Esophagus squamous epithelium (tissue), 5 donors: ENCODE results near the gene ITPRIP. TPM values are rescaled to one million over a fixed set of nuclear protein-coding genes. Genes with fewer than 3 reads are reported as not detected.

Source experiments
- DNase-seq: peaks from one replicate; lab custom pipeline; 2025; lab: John Stamatoyannopoulos, UW
- H3K27ac ChIP-seq, 4 donors: fragments of 200-600 bp; sonication (generic); one replicate each; pipeline ENCODE4 v1.5.1; 2016 to 2019; ENCODE audit warnings: mild to moderate bottlenecking in 1 of 4
- H3K27me3 ChIP-seq, 4 donors: fragments of 200-600 bp; sonication (generic); 1 replicate in 3 of 4; 2 replicates in 1 of 4; pipeline versions ENCODE4 v1.5.1 to v1.6.0; 2017 to 2021; ENCODE audit warnings: antibody characterized with exemption in 1 of 4
- H3K36me3 ChIP-seq, 3 donors: fragments of 200-600 bp; sonication (generic); one replicate each; pipeline ENCODE4 v1.5.1; 2016 to 2019
- H3K4me1 ChIP-seq, 3 donors: fragments of 200-600 bp; sonication (generic); one replicate each; pipeline ENCODE4 v1.5.1; 2017 to 2019
- H3K4me3 ChIP-seq, 4 donors: fragments of 200-600 bp; sonication (generic); 1 replicate in 3 of 4; 2 replicates in 1 of 4; pipeline ENCODE4 v1.5.1; 2016 to 2019; ENCODE audit warnings: mild to moderate bottlenecking in 2 of 4, moderate library complexity in 1 of 4
- H3K9me3 ChIP-seq, 3 donors: fragments of 200-600 bp; sonication (generic); one replicate each; pipeline ENCODE4 v1.5.1; 2016 to 2019
- POLR2A ChIP-seq, 4 donors: fragments of 450-650 bp; IDR thresholded peaks; one replicate each; pipeline ENCODE4 v1.6.1; 2017; ENCODE audit warnings: antibody characterized with exemption in 4 of 4, mild to moderate bottlenecking in 4 of 4, moderate library complexity in 3 of 4
- WGBS, 2 donors: methylation state at CpG; one replicate each; pipeline ENCODE4 v1.1.5; 2018; 5-methylcytosine and 5-hydroxymethylcytosine counted together
- intact Hi-C: fragments of 100-400 bp; cut with DNase I; formaldehyde crosslinking; loops from one replicate; pipeline ENCODE4 v1.15.0; 2022
- total RNA-seq, 4 donors: library from RNA; depleted of rRNA; stranded (reverse); fragments of >200 nt; gene quantifications; one replicate each; pipeline ENCODE4 v1.1.0, GENCODE V29; 2016
- TF ChIP-seq, protein P1 (sequence below), 6 experiments: fragments of 450-650 bp in 4 of 6; fragments of 200-600 bp in 2 of 6; sonication (generic) in 2 of 6; IDR thresholded peaks; one replicate each; pipeline ENCODE4 v1.5.1; 2016 to 2019; ENCODE audit warnings: antibody characterized with exemption in 6 of 6, mild to moderate bottlenecking in 4 of 6, moderate library complexity in 4 of 6
- donor health status: DM: yes; HTN: yes; CAD: no.

The ITPRIP gene
- total RNA-seq, 4 donors from 2014 or later, result 37.6 to 61.6 (median 38.4) TPM

DNA sequence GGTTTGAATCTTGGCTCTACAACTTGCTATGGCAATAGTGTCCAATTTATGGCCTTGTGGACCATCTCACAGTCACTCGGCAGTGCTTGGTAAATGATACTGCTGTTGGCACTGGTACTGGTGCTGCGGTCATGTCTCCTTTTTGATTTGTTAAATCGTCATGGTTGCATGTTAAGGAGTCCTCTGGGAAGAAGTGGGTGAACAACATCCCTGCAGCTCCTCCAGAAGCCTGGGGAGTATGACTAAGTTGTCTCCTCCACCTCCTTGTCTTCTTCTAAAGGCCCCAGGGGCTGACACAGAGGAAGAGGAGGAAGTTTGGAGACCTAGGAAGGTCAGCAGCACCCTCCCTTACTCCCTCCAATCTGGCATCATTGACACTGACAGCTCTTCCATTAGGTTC is 8.5 kb downstream of the ITPRIP start:
- WGBS, 2 donors, result 14 to 42% methylated on average over 3 of the region's 3 CpGs
- Histone ChIP-seq H3K4me1 (peaks cover 96 to 100% (median 98%) of the 10 kb centered on the region in 3 donors), H3K9me3 (no peaks in the 10 kb centered on the region), H3K4me3 (peak overlapping the region in 2 of 4 donors; percentile 5 to 53), H3K27me3 (no peaks in the 10 kb centered on the region), H3K36me3 (peaks cover 0 to 31% (median 0%) of the 10 kb centered on the region in 3 donors), H3K27ac (peak overlapping the region; percentile 84 to 99 (median 96))
- intact Hi-C loops, result no loop called here
- DNase-seq, result no peak
- TF ChIP-seq, protein P1, sequence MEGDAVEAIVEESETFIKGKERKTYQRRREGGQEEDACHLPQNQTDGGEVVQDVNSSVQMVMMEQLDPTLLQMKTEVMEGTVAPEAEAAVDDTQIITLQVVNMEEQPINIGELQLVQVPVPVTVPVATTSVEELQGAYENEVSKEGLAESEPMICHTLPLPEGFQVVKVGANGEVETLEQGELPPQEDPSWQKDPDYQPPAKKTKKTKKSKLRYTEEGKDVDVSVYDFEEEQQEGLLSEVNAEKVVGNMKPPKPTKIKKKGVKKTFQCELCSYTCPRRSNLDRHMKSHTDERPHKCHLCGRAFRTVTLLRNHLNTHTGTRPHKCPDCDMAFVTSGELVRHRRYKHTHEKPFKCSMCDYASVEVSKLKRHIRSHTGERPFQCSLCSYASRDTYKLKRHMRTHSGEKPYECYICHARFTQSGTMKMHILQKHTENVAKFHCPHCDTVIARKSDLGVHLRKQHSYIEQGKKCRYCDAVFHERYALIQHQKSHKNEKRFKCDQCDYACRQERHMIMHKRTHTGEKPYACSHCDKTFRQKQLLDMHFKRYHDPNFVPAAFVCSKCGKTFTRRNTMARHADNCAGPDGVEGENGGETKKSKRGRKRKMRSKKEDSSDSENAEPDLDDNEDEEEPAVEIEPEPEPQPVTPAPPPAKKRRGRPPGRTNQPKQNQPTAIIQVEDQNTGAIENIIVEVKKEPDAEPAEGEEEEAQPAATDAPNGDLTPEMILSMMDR (IDR thresholded peaks at IDR 0.05), result no peak
- no peak for TF ChIP-seq POLR2A (IDR thresholded peaks at IDR 0.05)

DNA sequence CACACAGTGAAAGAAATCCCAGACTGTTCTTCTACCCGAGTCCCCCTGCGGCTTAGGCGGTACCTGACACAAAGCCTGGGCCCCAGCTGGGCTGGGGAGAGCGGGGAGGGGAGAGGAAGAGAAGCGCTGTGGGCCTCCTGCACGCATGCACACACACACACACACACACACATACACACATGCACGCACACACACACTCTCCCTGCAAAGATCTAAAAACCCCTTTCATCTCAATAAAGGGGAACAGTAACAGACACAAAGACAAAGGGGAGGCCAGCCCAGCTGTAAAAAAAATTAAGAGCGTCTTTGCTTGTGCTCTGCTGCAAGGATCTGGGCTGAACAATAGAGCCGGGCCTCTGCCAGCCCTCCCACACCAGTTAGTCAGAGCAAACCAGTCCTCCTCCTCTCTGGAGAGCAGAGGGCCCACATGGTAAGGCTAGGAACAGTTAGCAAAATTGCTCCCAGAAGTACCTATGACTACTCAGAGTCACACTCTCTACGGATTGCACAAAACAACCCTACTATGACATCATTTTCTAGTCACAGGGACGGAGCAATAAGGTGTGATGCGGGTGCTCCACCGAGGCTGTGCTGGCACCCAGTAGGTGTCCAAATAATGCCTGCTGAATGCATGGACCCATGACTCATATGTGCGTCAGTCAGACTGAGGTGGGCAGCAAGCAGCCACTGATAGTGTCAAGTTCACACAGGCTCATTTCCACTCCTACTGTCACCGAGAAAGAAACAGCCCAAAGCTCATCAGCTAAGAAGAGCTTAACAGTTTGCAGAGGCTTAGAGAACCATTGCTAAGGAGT is 9.2 kb downstream of the ITPRIP start:
- Histone ChIP-seq H3K4me1 (peaks cover 96 to 100% (median 98%) of the 10 kb centered on the region in 3 donors), H3K27ac (peak overlapping the region; percentile 84 to 99 (median 96)), H3K9me3 (no peaks in the 10 kb centered on the region), H3K27me3 (no peaks in the 10 kb centered on the region), H3K4me3 (peak overlapping the region in 3 of 4 donors; percentile 28 to 53 (median 32)), H3K36me3 (peaks cover 0 to 32% (median 0%) of the 10 kb centered on the region in 3 donors)
- intact Hi-C loops, result no loop called here
- no peak for DNase-seq
- TF ChIP-seq, protein P1 (IDR thresholded peaks at IDR 0.05), result no peak
- TF ChIP-seq POLR2A (IDR thresholded peaks at IDR 0.05), result peak in 2 of 4 donors; percentile 28 to 56
- WGBS, 2 donors, result 5 to 16% methylated on average over 8 to 9 of the region's 15 CpGs

DNA sequence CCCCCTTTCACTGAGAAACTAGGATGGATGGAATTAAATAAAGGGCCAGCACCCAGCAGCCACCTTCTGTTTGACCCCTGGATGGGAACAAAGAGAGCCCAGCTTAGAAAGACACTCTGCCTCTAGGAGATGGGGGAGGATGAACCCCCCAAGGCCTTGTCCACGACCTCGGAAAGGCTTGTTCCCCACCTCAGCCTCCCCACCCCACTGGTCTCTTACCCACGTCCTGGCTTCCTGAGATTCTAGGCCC is 9.7 kb downstream of the ITPRIP start:
- TF ChIP-seq POLR2A (IDR thresholded peaks at IDR 0.05), result no peak
- TF ChIP-seq, protein P1 (IDR thresholded peaks at IDR 0.05), result no peak
- Histone ChIP-seq H3K9me3 (no peaks in the 10 kb centered on the region), H3K4me1 (peaks cover 95 to 100% (median 98%) of the 10 kb centered on the region in 3 donors), H3K27ac (peak overlapping the region; percentile 84 to 99 (median 96)), H3K36me3 (peaks cover 0 to 31% (median 0%) of the 10 kb centered on the region in 3 donors), H3K27me3 (no peaks in the 10 kb centered on the region), H3K4me3 (peak overlapping the region in 3 of 4 donors; percentile 28 to 53 (median 32))
- 0 to 14% methylated on average over 2 to 3 of the region's 3 CpGs for WGBS, 2 donors
- DNase-seq, result no peak
- intact Hi-C loops, result no loop called here

DNA sequence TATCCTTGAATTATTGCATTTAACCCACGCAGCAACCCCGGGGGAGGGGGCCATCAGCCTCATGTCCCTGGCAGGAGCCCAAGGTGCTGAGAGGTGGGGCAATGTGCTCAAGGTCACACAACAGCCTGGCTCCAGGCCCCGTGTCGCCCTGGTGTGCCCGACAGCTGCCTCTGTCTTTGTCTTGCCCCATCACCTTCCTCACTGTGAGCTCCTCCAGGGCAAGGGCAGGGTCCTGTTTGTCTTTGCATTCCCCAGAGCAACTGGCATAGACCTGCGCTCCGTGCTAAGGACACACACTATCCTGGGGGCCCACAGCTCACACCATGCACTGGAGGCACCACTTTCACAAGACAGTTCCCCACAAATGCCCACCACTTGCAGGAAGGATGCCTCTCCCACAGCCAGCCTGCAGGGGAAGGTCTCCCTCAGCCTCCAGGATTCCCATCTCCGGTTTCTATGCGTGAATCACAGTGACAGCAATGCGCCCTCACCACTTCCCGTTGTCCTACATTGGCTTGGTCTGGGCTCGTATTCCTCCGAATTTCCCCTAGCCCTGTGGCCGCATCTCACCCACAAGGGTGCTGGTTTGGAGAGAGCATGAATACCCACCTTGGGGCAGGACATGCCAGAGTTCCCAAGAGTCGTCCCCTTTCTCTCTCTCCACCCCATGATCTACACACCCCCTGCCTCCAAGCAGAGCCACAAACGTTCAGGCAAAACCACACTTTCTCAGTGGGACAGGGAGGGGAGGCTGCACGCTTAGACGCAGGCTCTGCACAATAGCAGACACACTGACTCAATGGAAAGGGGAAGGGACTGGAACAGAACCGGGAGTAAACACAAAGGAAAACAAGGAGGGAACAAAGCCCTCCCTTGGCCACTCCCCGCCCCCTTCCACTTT is 10.3 kb downstream of the ITPRIP start:
- intact Hi-C loops, result no loop called here
- peaks cover 0 to 26% (median 0%) of the 10 kb centered on the region in 3 donors for H3K36me3 ChIP-seq
- H3K9me3 ChIP-seq, result no peaks in the 10 kb centered on the region
- H3K27ac ChIP-seq, result peak overlapping the region; percentile 84 to 99 (median 96)
- TF ChIP-seq POLR2A (IDR thresholded peaks at IDR 0.05), result peak in 2 of 4 donors; percentile 10 to 24
- TF ChIP-seq, protein P1 (IDR thresholded peaks at IDR 0.05), result peak in 1 of 6 experiments; percentile 27
- H3K27me3 ChIP-seq, result no peaks in the 10 kb centered on the region
- peak overlapping the region in 3 of 4 donors; percentile 28 to 53 (median 32) for H3K4me3 ChIP-seq
- peaks cover 95 to 100% (median 98%) of the 10 kb centered on the region in 3 donors for H3K4me1 ChIP-seq
- WGBS, 2 donors, result 26 to 36% methylated on average over 11 to 20 of the region's 20 CpGs
- no peak for DNase-seq
